ENCODE results near the gene SGK1. TPM values are rescaled to one million over a fixed set of nuclear protein-coding genes. Genes with fewer than 3 reads are reported as not detected.

Gene SGK1
- total and polyA plus RNA-seq, 2 donors from 2014 or later = 142 to 324 TPM

DNA sequence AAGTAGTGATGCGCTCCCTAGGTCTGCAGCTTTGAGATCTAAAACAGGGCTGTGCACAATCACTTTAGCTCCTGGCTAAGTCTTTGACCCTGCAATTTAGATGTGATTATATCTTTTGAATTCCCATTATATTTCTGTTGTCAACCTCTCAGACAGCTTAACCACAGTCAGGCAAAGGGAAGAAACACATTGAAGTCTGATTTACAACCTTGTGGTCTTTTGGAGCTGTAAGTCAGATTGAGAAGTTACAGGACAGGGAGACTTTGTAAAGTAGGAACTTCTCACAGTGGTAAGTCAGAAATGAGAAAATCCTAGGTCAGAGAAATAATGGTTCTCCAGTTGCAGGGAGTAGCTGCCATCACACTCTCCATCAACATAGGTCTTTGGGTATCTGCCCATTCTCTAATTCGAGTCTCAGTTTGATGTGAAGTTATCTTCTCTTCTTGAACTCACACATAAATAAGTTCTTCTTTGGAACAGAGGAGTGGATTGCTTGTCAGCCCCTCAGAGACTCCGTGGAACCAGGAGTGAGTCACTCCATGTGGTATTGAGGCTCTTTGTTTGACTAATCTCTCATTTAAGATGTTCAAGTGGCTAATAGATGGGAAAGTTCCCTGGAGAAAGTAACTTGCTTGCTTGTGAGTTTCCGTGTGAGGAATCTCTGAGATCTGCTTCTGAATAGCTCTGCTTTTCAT is 35.0 kb upstream of the SGK1 start:
- TF ChIP-seq, protein P1, sequence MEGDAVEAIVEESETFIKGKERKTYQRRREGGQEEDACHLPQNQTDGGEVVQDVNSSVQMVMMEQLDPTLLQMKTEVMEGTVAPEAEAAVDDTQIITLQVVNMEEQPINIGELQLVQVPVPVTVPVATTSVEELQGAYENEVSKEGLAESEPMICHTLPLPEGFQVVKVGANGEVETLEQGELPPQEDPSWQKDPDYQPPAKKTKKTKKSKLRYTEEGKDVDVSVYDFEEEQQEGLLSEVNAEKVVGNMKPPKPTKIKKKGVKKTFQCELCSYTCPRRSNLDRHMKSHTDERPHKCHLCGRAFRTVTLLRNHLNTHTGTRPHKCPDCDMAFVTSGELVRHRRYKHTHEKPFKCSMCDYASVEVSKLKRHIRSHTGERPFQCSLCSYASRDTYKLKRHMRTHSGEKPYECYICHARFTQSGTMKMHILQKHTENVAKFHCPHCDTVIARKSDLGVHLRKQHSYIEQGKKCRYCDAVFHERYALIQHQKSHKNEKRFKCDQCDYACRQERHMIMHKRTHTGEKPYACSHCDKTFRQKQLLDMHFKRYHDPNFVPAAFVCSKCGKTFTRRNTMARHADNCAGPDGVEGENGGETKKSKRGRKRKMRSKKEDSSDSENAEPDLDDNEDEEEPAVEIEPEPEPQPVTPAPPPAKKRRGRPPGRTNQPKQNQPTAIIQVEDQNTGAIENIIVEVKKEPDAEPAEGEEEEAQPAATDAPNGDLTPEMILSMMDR (IDR thresholded peaks at IDR 0.05; ENCODE audit: borderline replicate concordance, extremely low read depth, insufficient read depth) = no peak
- intact Hi-C loops (cut with DNase I) = no loop called here
- DNase-seq = no peak
- Histone ChIP-seq H3K4me1 (ENCODE audit: control insufficient read depth in 2 of 3, insufficient read depth in 2 of 3, low read depth in 1 of 3, low read length in 3 of 3) (no peaks in the 10 kb centered on the region), H3K9me3 (ENCODE audit: control insufficient read depth in 2 of 3, insufficient read depth in 1 of 3, low read length in 3 of 3) (no peaks in the 10 kb centered on the region), H3K9ac (ENCODE audit: low read length in 3 of 3) (no peak overlapping the region), H3K27me3 (ENCODE audit: control insufficient read depth, insufficient read depth, low read length) (no peaks in the 10 kb centered on the region), H3K27ac (ENCODE audit: low read depth in 2 of 2, low read length in 2 of 2) (no peak overlapping the region), H3K4me3 (ENCODE audit: low read length in 3 of 3) (no peak overlapping the region), H3K36me3 (ENCODE audit: control insufficient read depth in 2 of 3, insufficient read depth in 3 of 3, low read length in 3 of 3) (no peaks in the 10 kb centered on the region)
- no peak for FAIRE-seq

DNA sequence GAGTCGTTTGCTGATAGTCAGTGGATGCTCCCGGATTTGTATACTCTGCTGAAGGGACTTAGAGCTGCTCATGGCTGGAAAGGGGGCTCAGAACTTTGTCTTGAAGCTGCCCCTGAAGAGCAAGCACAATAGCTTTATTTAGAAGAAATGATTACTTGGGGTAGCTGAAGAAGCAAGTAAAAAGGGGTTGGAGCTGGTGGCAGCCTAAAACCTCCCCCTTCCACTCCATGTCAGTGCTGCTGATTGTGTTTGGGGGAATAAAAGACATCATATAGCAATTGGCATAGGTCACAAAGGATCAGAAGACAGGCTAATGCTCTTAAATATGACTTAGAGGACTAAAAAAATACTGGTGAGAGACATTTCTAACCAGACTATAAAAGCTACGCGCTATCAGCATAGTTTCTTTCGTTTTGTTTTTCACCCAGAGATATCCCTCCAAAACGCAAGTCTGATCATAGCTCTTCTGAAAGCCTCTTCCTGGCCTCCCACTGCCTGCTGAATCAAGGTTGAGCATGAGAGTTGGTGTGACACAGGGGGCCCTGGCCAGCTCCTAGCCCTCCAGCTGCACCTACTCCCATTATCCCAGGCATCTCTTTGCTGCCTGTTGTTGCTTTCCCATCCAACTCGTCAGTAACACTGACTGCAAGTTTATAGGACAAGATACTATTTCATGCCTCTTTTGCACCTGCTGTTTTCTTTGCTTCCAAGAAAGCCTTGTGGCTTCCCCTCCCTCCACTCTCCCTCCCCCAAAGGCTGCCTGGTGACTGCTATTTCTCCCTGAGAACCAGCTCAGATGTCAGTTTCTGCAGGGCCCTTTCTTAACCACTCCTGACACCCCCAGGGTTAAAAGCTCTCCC is 33.9 kb upstream of the SGK1 start:
- H3K27me3 ChIP-seq (ENCODE audit: control insufficient read depth, insufficient read depth, low read length) = no peaks in the 10 kb centered on the region
- no peaks in the 10 kb centered on the region for H3K9me3 ChIP-seq (ENCODE audit: control insufficient read depth in 2 of 3, insufficient read depth in 1 of 3, low read length in 3 of 3)
- TF ChIP-seq, protein P1 (IDR thresholded peaks at IDR 0.05; ENCODE audit: borderline replicate concordance, extremely low read depth, insufficient read depth) = no peak
- H3K4me3 ChIP-seq (ENCODE audit: low read length in 3 of 3) = no peak overlapping the region
- H3K4me1 ChIP-seq (ENCODE audit: control insufficient read depth in 2 of 3, insufficient read depth in 2 of 3, low read depth in 1 of 3, low read length in 3 of 3) = no peaks in the 10 kb centered on the region
- H3K9ac ChIP-seq (ENCODE audit: low read length in 3 of 3) = no peak overlapping the region
- DNase-seq = peak in 4 of 5 donors; percentile 45 to 76 (median 67)
- H3K36me3 ChIP-seq (ENCODE audit: control insufficient read depth in 2 of 3, insufficient read depth in 3 of 3, low read length in 3 of 3) = no peaks in the 10 kb centered on the region
- no peak overlapping the region for H3K27ac ChIP-seq (ENCODE audit: low read depth in 2 of 2, low read length in 2 of 2)
- intact Hi-C loops (cut with DNase I) = no loop called here
- FAIRE-seq = no peak

DNA sequence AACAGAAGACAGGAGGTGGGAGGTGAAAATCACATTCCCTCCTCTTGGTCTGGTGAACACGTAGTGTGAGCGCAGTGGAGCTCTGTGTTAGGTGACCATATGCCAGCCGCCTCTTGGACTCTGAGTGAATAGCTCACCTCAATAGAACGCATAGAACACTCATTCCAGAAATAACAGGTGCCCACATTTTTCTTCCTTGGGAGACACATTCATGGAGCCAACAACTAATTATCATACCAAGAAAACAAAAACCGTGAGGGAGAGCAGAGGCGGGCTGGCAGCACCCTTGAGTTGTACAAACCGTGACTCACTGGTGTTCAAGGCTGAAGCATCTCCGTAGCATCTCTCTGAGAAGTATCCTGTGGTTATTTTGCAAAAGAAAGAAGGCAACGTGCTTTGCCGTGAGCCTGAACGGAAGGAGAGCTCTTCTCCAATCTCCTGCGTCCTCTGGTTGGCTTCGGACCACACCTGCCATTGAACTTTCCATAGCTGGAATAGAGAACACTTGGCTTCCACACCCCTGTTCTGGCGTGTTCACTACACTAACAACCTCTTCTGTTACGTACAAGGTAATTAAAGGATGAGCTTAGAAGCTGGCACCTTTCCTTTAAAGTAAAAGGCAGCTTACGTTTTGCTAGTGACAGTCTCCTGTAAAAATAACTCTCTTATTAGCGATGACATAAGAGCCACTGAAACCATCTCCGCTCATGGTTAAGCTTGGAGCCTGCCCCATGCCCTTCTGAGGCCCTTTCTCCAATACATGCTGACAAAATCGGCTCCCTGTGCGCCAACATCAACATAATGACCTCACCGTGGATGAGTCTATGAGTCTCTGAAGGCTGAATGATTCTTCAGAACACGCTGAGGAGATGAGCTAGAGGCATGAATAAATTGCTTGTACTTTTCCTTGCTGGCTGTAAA is 30.2 kb upstream of the SGK1 start:
- DNase-seq = no peak
- intact Hi-C loops (cut with DNase I) = no loop called here
- no peak for FAIRE-seq
- Histone ChIP-seq H3K27ac (ENCODE audit: low read depth in 2 of 2, low read length in 2 of 2) (no peak overlapping the region), H3K27me3 (ENCODE audit: control insufficient read depth, insufficient read depth, low read length) (no peaks in the 10 kb centered on the region), H3K4me1 (ENCODE audit: control insufficient read depth in 2 of 3, insufficient read depth in 2 of 3, low read depth in 1 of 3, low read length in 3 of 3) (no peaks in the 10 kb centered on the region), H3K4me3 (ENCODE audit: low read length in 3 of 3) (no peak overlapping the region), H3K9me3 (ENCODE audit: control insufficient read depth in 2 of 3, insufficient read depth in 1 of 3, low read length in 3 of 3) (no peaks in the 10 kb centered on the region), H3K9ac (ENCODE audit: low read length in 3 of 3) (no peak overlapping the region), H3K36me3 (ENCODE audit: control insufficient read depth in 2 of 3, insufficient read depth in 3 of 3, low read length in 3 of 3) (no peaks in the 10 kb centered on the region)
- TF ChIP-seq, protein P1 (IDR thresholded peaks at IDR 0.05; ENCODE audit: borderline replicate concordance, extremely low read depth, insufficient read depth) = no peak

Data from kidney (tissue), 14 donors.